ENCODE measurements around the gene PMFBP1. TPM values are rescaled to one million over a fixed set of nuclear protein-coding genes. Genes with fewer than 3 reads are reported as not detected.

PMFBP1 gene
- total RNA-seq, 2 experiments from 2014 or later: 1.4 to 1.6 TPM

- ChIA-PET POLR2A (no interaction called here), CTCF (no interaction called here)
- no peak overlapping the region for H3K4me3 ChIP-seq (ENCODE audit: low read length)
- ATAC-seq (ENCODE audit: poor library complexity) (no peak), DNase-seq (no peak)
- Mint-ChIP-seq H3K4me3 (no peak overlapping the region), H3K27me3 (no peaks in the 10 kb centered on the region), H3K36me3 (ENCODE audit: low read depth) (peaks cover 79% of the 10 kb centered on the region), H3K27ac (no peak overlapping the region), H3K4me1 (ENCODE audit: low read depth) (no peaks in the 10 kb centered on the region), H3K9me3 (no peaks in the 10 kb centered on the region)
- TF ChIP-seq CTCF (IDR thresholded peaks at IDR 0.05): no peak
- no peaks in the 10 kb centered on the region for H3K4me1 ChIP-seq (ENCODE audit: insufficient read depth, low read length)
- no peaks in the 10 kb centered on the region for H3K27me3 ChIP-seq (ENCODE audit: control insufficient read depth in 1 of 2, insufficient read depth in 2 of 2, low read length in 2 of 2)
- H3K36me3 ChIP-seq (ENCODE audit: insufficient read depth, low read length): peaks cover 60% of the 10 kb centered on the region
- H3K9me3 ChIP-seq (ENCODE audit: control insufficient read depth in 1 of 2, insufficient read depth in 1 of 2, low read length in 2 of 2): no peaks in the 10 kb centered on the region
- intact Hi-C loops (cut with DNase I, micrococcal nuclease): no loop called here
- no peak overlapping the region for H3K27ac ChIP-seq (ENCODE audit: low read depth in 1 of 2, low read length in 2 of 2)
These were observed 60.1 kb downstream of the PMFBP1 start for GRCh38 chr16:72111657-72112451.

DNA sequence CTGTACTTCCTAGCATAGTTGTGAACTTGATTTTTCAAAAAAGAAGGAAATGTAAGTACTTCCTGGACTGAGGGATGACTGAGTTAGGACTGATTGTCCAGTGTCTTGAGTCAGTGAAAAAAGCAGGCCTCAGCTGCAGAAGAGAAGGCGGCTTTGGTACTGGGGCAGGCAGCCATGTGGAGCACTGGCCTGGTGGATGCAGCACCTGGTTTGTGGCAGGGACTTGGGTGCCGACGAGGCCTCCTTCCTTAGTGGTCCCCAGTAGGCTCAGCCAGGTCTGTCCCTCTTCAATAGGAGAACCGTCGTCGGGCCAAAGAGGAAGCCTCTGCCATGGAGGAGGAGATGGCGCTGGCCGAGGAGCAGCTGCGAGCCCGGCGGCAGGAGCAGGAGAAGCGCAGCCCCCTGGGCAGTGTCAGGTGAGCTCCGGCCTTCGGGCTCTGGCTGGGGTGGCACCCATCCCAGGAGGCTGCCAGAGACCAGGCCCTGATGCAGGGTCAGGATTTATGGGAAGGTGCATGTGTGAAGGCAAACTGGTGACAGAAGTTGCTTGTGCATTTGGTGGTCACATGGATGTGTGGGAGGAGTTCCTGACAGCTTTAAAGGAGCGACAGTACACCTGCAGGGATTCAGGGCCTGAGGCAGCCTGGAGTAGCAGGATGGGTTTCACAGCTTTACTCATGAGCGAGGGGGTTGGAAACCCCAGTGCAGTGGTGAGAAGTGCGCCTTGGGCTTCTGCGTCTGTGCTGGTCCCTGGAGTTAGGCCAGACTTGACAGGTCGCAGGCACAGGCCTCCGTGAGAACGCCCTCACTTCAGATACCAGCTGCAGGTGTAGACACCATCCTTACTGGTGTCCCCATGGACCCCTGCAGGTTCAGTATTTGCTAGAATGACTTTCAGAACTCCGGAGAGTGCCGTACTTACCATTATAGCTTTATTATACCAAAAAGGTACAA is 61.0 kb downstream of the PMFBP1 start:
- Mint-ChIP-seq H3K36me3 (ENCODE audit: low read depth) (peaks cover 88% of the 10 kb centered on the region), H3K4me1 (ENCODE audit: low read depth) (no peaks in the 10 kb centered on the region)
- peaks cover 68% of the 10 kb centered on the region for H3K36me3 ChIP-seq (ENCODE audit: insufficient read depth, low read length)

More for the DNA sequence above, 61.0 kb downstream of the PMFBP1 start:
- Histone ChIP-seq H3K27me3 (ENCODE audit: control insufficient read depth in 1 of 2, insufficient read depth in 2 of 2, low read length in 2 of 2) (no peaks in the 10 kb centered on the region), H3K9me3 (ENCODE audit: control insufficient read depth in 1 of 2, insufficient read depth in 1 of 2, low read length in 2 of 2) (no peaks in the 10 kb centered on the region), H3K4me3 (ENCODE audit: low read length) (no peak overlapping the region), H3K27ac (ENCODE audit: low read depth in 1 of 2, low read length in 2 of 2) (no peak overlapping the region), H3K4me1 (ENCODE audit: insufficient read depth, low read length) (no peaks in the 10 kb centered on the region)
- H3K4me3 Mint-ChIP-seq: no peak overlapping the region
- ATAC-seq (ENCODE audit: poor library complexity) (no peak), DNase-seq (no peak)
- H3K9me3 Mint-ChIP-seq: no peaks in the 10 kb centered on the region
- H3K27ac Mint-ChIP-seq: no peak overlapping the region
- POLR2A ChIA-PET: no interaction called here
- intact Hi-C loops (cut with DNase I, micrococcal nuclease): no loop called here
- TF ChIP-seq CTCF (IDR thresholded peaks at IDR 0.05): no peak
- CTCF ChIA-PET: no interaction called here
- H3K27me3 Mint-ChIP-seq: no peaks in the 10 kb centered on the region

Data from CD4-positive, alpha-beta T cell (primary cell).